GM12873 (cell line): ENCODE results near the gene SCAP.

Experiments used
- CTCF ChIP-seq: IDR thresholded peaks from 2 replicates; pipeline ENCODE4 v1.5.1; 2012; ENCODE audit warnings: low read depth, mild to moderate bottlenecking, moderate library complexity, low read length, control low read depth; ENCODE audit not compliant: insufficient read depth; ENCODE audit errors: missing control alignments

The SCAP gene

DNA sequence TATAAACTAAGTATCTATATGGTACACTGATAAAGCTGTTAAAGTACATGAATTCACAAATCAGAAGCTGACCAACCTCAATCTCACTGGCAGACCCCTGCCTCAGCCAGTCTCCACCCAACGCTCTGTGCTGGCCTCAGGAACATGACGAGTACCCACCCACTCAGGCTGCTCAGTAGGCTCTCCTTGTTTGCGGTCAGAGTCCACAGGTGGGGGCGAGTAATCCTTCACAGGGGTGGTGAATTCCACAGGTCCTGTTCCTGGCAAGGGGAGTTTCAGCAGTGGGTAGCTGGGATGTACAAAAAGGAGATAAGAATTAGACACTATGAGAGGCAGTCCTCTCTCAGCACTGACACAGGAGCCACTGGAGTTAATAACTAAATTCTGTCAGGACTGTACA, 40.9 kb downstream of the SCAP start:
- no peak for TF ChIP-seq CTCF

GRCh38 chr3:47433796-47434195, 41.9 kb downstream of the SCAP start:
- no peak for TF ChIP-seq CTCF

- TF ChIP-seq CTCF: no peak
These were observed 43.1 kb downstream of the SCAP start for GRCh38 chr3:47432673-47433072.

DNA sequence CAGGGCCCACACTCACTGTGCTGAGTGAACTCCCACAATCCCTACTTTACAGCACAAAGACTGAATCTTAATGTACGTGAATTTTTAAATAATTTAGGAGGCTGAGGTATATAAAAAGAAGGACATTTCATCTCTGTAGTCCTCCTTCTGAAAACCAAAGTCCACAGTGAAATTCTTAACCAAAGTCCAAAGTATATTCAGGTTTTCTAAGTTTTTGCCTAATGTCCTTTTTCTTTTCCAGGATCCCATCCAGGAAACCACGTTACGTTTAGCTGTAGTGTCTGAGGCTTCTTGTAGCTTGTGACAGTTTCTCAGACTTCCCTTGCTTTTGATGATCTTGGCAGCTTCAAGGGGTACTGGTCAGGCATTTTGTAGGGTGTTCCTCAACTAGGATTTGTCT, 44.5 kb downstream of the SCAP start:
- no peak for TF ChIP-seq CTCF

- TF ChIP-seq CTCF: no peak
These were observed 45.1 kb downstream of the SCAP start for GRCh38 chr3:47430606-47431005.

- TF ChIP-seq CTCF: no peak
These were observed 46.1 kb downstream of the SCAP start for GRCh38 chr3:47429476-47430270.

GRCh38 chr3:47428662-47429061, 47.1 kb downstream of the SCAP start:
- no peak for TF ChIP-seq CTCF

DNA sequence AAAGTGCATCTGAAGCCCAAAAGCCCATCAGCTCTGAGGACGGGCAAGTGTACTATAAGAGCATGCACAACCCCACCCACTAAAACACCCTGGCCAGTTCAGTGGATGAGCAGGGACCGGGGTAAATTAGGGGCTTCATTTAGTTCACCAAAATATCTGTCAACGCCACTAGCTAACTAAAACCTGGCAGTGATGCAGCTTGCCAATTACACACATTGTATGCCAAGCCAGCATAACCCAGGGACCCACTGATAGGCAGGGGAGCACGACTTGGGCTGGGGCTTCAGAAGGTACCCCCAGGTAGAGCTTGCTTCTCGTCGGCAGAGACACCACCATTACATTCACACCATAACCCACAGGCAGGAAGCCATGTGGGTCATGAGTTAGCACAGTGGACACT, 47.9 kb downstream of the SCAP start:
- no peak for TF ChIP-seq CTCF
